GM23338 (cell line): ENCODE data around the gene SLC9A9. TPM values are rescaled to one million over a fixed set of nuclear protein-coding genes. Genes with fewer than 3 reads are reported as not detected.

ENCODE experiments used
- ATAC-seq: fragments of 200-7000 bp; cut with Tn5 transposase; 3 replicates; pipeline ENCODE4 v1.9.1; 2020
- DNase-seq: peaks from one replicate; pipeline ENCODE4 v3.0.0-alpha.2; 2015; ENCODE audit warnings: low spot score
- H2AFZ ChIP-seq: fragments of 200-600 bp; sonication (generic); 2 replicates; pipeline ENCODE4 v1.8.0; 2016; ENCODE audit warnings: antibody characterized with exemption, mild to moderate bottlenecking, moderate library complexity
- H3F3A ChIP-seq: fragments of 200-600 bp; sonication (generic); replicated peaks from 2 replicates; pipeline ENCODE4 v1.8.0; 2017; ENCODE audit warnings: antibody characterized with exemption, mixed run types, low read depth
- H3K27ac ChIP-seq: fragments of 200-600 bp; sonication (generic); 2 replicates; pipeline ENCODE4 v1.6.1; 2016; ENCODE audit warnings: low read depth
- H3K27me3 ChIP-seq: fragments of 200-600 bp; sonication (generic); 2 replicates; pipeline ENCODE4 v1.8.0; 2016; ENCODE audit warnings: mild to moderate bottlenecking, mixed run types, moderate library complexity; ENCODE audit not compliant: insufficient read depth
- H3K36me3 ChIP-seq: fragments of 200-600 bp; sonication (generic); 2 replicates; pipeline ENCODE4 v1.8.0; 2016; ENCODE audit warnings: mild to moderate bottlenecking; ENCODE audit not compliant: insufficient read depth
- H3K4me1 ChIP-seq: fragments of 200-600 bp; sonication (generic); 2 replicates; pipeline ENCODE4 v1.8.0; 2016; ENCODE audit warnings: mild to moderate bottlenecking, moderate library complexity; ENCODE audit not compliant: insufficient read depth
- H3K4me2 ChIP-seq: fragments of 200-600 bp; sonication (generic); 2 replicates; pipeline ENCODE4 v1.7.1; 2017; ENCODE audit warnings: mixed run types
- H3K4me3 ChIP-seq: fragments of 200-600 bp; sonication (generic); 2 replicates; pipeline ENCODE4 v1.6.1; 2016; ENCODE audit warnings: mixed run types
- H3K79me2 ChIP-seq: fragments of 200-600 bp; sonication (generic); replicated peaks from 2 replicates; pipeline ENCODE4 v1.8.0; 2017; ENCODE audit warnings: mild to moderate bottlenecking; ENCODE audit not compliant: insufficient read depth
- H3K9me2 ChIP-seq: fragments of 200-600 bp; sonication (generic); 2 replicates; pipeline ENCODE4 v1.8.0; 2017; ENCODE audit not compliant: insufficient read depth
- H4K20me1 ChIP-seq: fragments of 200-600 bp; sonication (generic); replicated peaks from 2 replicates; pipeline ENCODE4 v1.8.0; 2017; ENCODE audit warnings: mild to moderate bottlenecking; ENCODE audit not compliant: insufficient read depth
- H3K27ac Mint-ChIP-seq: 2 replicates; pipeline ENCODE4 v1.8.0; 2020; ENCODE audit warnings: inconsistent platforms, mild to moderate bottlenecking, moderate library complexity, mixed read lengths
- H3K27me3 Mint-ChIP-seq: 3 replicates; pipeline ENCODE4 v1.8.0; 2022; ENCODE audit warnings: low read depth, mild to moderate bottlenecking, moderate library complexity, mixed read lengths, inconsistent platforms; ENCODE audit not compliant: insufficient read depth, poor library complexity
- H3K36me3 Mint-ChIP-seq: 3 replicates; pipeline ENCODE4 v1.8.0; 2021; ENCODE audit warnings: low read depth, mild to moderate bottlenecking, inconsistent platforms, moderate library complexity, mixed read lengths
- H3K4me1 Mint-ChIP-seq: 3 replicates; pipeline ENCODE4 v1.8.0; 2020; ENCODE audit warnings: mild to moderate bottlenecking, inconsistent platforms, mixed read lengths
- H3K4me3 Mint-ChIP-seq: 3 replicates; pipeline ENCODE4 v1.8.0; 2021; ENCODE audit warnings: moderate library complexity, mild to moderate bottlenecking, inconsistent platforms, mixed read lengths
- H3K9me3 Mint-ChIP-seq: 3 replicates; pipeline ENCODE4 v1.8.0; 2020; ENCODE audit warnings: moderate library complexity, mild to moderate bottlenecking, inconsistent platforms, mixed read lengths
- CREB1 ChIP-seq: fragments of 250-450 bp; sonication (Bioruptor Pico); IDR thresholded peaks from 2 replicates; pipeline ENCODE4 v1.5.0; 2020; ENCODE audit warnings: low read depth, mild to moderate bottlenecking, moderate library complexity
- EZH2 ChIP-seq: fragments of 200-600 bp; sonication (generic); IDR thresholded peaks from one replicate; pipeline ENCODE4 v1.8.0; 2017; ENCODE audit warnings: antibody characterized with exemption, mild to moderate bottlenecking, low read depth; ENCODE audit not compliant: unreplicated experiment
- polyA plus RNA-seq: library from polyadenylated mRNA; unstranded; fragments of >200 nt; fragmentation: Nextera tagmentation; extraction: Ambion mirVana; gene quantifications from 2 replicates; pipeline ENCODE4 v1.2.1, GENCODE V29; 2016
- total RNA-seq: library from RNA; depleted of rRNA; stranded (reverse); fragments of >200 nt; shearing (Covaris generic); gene quantifications from 2 replicates; pipeline ENCODE4 v1.2.3, GENCODE V29; 2014
- TF ChIP-seq, protein P1 (sequence below), 2 experiments: fragments of 200-600 bp in 1 of 2; sonication (generic) in 1 of 2; conservative IDR thresholded peaks; 2 replicates each; pipeline versions ENCODE4 v1.5.1 to v1.6.1; 2016 to 2017; ENCODE audit warnings: antibody characterized with exemption in 2 of 2, low read depth in 2 of 2, mild to moderate bottlenecking in 2 of 2, moderate library complexity in 1 of 2
- TF ChIP-seq, protein P2 (sequence below): fragments of 250-450 bp; sonication (Bioruptor Pico); IDR thresholded peaks from 2 replicates; pipeline ENCODE4 v1.5.0; 2020; ENCODE audit warnings: mild to moderate bottlenecking, moderate library complexity
- TF ChIP-seq, protein P3 (sequence below): IDR thresholded peaks from 2 replicates; pipeline ENCODE4 v1.6.1; 2016; ENCODE audit warnings: antibody characterized with exemption

Gene SLC9A9
- total and polyA plus RNA-seq, 2 experiments from 2014 or later, result 1.3 to 1.6 TPM

- no peak overlapping the region for H3K27ac Mint-ChIP-seq
- H3K27me3 Mint-ChIP-seq, result no peaks in the 10 kb centered on the region
- H3K4me1 Mint-ChIP-seq, result peaks cover 2% of the 10 kb centered on the region; the same call in 1 of the 3 replicates
- TF ChIP-seq, protein P1, sequence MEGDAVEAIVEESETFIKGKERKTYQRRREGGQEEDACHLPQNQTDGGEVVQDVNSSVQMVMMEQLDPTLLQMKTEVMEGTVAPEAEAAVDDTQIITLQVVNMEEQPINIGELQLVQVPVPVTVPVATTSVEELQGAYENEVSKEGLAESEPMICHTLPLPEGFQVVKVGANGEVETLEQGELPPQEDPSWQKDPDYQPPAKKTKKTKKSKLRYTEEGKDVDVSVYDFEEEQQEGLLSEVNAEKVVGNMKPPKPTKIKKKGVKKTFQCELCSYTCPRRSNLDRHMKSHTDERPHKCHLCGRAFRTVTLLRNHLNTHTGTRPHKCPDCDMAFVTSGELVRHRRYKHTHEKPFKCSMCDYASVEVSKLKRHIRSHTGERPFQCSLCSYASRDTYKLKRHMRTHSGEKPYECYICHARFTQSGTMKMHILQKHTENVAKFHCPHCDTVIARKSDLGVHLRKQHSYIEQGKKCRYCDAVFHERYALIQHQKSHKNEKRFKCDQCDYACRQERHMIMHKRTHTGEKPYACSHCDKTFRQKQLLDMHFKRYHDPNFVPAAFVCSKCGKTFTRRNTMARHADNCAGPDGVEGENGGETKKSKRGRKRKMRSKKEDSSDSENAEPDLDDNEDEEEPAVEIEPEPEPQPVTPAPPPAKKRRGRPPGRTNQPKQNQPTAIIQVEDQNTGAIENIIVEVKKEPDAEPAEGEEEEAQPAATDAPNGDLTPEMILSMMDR (conservative IDR thresholded peaks at IDR 0.05; ENCODE audit: low read depth in 2 of 2), result no peak
- Histone ChIP-seq H3K27ac (no peak overlapping the region), H3K9me2 (peaks cover 28% of the 10 kb centered on the region; the same call in 1 of the 2 replicates), H2AFZ (no peak overlapping the region), H3K36me3 (no peaks in the 10 kb centered on the region), H3K4me3 (no peak overlapping the region), H3K4me1 (no peaks in the 10 kb centered on the region), H3K79me2 (no peaks in the 10 kb centered on the region), H3K27me3 (no peaks in the 10 kb centered on the region), H3F3A (no peaks in the 10 kb centered on the region), H3K4me2 (no peak overlapping the region), H4K20me1 (no peaks in the 10 kb centered on the region)
- ATAC-seq (no peak), DNase-seq (no peak)
- H3K9me3 Mint-ChIP-seq, result no peaks in the 10 kb centered on the region
- no peaks in the 10 kb centered on the region for H3K36me3 Mint-ChIP-seq
- H3K4me3 Mint-ChIP-seq, result no peak overlapping the region
Observed at GRCh38 chr3:143445118-143445517, 403.1 kb downstream of the SLC9A9 start.

- H3K9me3 Mint-ChIP-seq, result no peaks in the 10 kb centered on the region
- no peak overlapping the region for H2AFZ ChIP-seq
Observed at GRCh38 chr3:143443851-143444331, 404.4 kb downstream of the SLC9A9 start.

GRCh38 chr3:143442814-143443447 is 405.3 kb downstream of the SLC9A9 start:
- Mint-ChIP-seq H3K36me3 (no peaks in the 10 kb centered on the region), H3K27ac (no peak overlapping the region), H3K27me3 (no peaks in the 10 kb centered on the region), H3K9me3 (no peaks in the 10 kb centered on the region), H3K4me1 (peaks cover 2% of the 10 kb centered on the region; the same call in 1 of the 3 replicates), H3K4me3 (no peak overlapping the region)
- Histone ChIP-seq H2AFZ (no peak overlapping the region; the same call in 1 of the 2 replicates), H3K36me3 (no peaks in the 10 kb centered on the region), H3K27ac (no peak overlapping the region), H4K20me1 (no peaks in the 10 kb centered on the region), H3K27me3 (no peaks in the 10 kb centered on the region), H3K4me1 (no peaks in the 10 kb centered on the region), H3K4me3 (no peak overlapping the region), H3K4me2 (no peak overlapping the region), H3K79me2 (no peaks in the 10 kb centered on the region), H3F3A (no peaks in the 10 kb centered on the region), H3K9me2 (peaks cover 27% of the 10 kb centered on the region; the same call in 1 of the 2 replicates)
- DNase-seq (no peak), ATAC-seq (no peak)
- TF ChIP-seq, protein P2, sequence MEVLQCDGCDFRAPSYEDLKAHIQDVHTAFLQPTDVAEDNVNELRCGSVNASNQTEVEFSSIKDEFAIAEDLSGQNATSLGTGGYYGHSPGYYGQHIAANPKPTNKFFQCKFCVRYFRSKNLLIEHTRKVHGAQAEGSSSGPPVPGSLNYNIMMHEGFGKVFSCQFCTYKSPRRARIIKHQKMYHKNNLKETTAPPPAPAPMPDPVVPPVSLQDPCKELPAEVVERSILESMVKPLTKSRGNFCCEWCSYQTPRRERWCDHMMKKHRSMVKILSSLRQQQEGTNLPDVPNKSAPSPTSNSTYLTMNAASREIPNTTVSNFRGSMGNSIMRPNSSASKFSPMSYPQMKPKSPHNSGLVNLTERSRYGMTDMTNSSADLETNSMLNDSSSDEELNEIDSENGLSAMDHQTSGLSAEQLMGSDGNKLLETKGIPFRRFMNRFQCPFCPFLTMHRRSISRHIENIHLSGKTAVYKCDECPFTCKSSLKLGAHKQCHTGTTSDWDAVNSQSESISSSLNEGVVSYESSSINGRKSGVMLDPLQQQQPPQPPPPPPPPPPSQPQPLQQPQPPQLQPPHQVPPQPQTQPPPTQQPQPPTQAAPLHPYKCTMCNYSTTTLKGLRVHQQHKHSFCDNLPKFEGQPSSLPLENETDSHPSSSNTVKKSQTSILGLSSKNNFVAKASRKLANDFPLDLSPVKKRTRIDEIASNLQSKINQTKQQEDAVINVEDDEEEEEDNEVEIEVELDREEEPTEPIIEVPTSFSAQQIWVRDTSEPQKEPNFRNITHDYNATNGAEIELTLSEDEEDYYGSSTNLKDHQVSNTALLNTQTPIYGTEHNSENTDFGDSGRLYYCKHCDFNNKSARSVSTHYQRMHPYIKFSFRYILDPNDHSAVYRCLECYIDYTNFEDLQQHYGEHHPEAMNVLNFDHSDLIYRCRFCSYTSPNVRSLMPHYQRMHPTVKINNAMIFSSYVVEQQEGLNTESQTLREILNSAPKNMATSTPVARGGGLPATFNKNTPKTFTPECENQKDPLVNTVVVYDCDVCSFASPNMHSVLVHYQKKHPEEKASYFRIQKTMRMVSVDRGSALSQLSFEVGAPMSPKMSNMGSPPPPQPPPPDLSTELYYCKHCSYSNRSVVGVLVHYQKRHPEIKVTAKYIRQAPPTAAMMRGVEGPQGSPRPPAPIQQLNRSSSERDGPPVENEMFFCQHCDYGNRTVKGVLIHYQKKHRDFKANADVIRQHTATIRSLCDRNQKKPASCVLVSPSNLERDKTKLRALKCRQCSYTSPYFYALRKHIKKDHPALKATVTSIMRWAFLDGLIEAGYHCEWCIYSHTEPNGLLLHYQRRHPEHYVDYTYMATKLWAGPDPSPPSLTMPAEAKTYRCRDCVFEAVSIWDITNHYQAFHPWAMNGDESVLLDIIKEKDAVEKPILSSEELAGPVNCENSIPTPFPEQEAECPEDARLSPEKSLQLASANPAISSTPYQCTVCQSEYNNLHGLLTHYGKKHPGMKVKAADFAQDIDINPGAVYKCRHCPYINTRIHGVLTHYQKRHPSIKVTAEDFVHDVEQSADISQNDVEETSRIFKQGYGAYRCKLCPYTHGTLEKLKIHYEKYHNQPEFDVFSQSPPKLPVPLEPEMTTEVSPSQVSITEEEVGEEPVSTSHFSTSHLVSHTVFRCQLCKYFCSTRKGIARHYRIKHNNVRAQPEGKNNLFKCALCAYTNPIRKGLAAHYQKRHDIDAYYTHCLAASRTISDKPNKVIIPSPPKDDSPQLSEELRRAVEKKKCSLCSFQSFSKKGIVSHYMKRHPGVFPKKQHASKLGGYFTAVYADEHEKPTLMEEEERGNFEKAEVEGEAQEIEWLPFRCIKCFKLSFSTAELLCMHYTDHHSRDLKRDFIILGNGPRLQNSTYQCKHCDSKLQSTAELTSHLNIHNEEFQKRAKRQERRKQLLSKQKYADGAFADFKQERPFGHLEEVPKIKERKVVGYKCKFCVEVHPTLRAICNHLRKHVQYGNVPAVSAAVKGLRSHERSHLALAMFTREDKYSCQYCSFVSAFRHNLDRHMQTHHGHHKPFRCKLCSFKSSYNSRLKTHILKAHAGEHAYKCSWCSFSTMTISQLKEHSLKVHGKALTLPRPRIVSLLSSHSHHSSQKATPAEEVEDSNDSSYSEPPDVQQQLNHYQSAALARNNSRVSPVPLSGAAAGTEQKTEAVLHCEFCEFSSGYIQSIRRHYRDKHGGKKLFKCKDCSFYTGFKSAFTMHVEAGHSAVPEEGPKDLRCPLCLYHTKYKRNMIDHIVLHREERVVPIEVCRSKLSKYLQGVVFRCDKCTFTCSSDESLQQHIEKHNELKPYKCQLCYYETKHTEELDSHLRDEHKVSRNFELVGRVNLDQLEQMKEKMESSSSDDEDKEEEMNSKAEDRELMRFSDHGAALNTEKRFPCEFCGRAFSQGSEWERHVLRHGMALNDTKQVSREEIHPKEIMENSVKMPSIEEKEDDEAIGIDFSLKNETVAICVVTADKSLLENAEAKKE, result no peak
- TF ChIP-seq, protein P3, sequence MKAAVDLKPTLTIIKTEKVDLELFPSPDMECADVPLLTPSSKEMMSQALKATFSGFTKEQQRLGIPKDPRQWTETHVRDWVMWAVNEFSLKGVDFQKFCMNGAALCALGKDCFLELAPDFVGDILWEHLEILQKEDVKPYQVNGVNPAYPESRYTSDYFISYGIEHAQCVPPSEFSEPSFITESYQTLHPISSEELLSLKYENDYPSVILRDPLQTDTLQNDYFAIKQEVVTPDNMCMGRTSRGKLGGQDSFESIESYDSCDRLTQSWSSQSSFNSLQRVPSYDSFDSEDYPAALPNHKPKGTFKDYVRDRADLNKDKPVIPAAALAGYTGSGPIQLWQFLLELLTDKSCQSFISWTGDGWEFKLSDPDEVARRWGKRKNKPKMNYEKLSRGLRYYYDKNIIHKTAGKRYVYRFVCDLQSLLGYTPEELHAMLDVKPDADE, result no peak

More at GRCh38 chr3:143443851-143444331, 404.4 kb downstream of the SLC9A9 start:
- no peak overlapping the region for H3K4me2 ChIP-seq
- ATAC-seq, result no peak
- H3K4me1 ChIP-seq, result no peaks in the 10 kb centered on the region
- H3K27ac ChIP-seq, result no peak overlapping the region
- Mint-ChIP-seq H3K27ac (no peak overlapping the region), H3K36me3 (no peaks in the 10 kb centered on the region), H3K27me3 (no peaks in the 10 kb centered on the region), H3K4me3 (no peak overlapping the region), H3K4me1 (peaks cover 2% of the 10 kb centered on the region; the same call in 1 of the 3 replicates)
- H3K9me2 ChIP-seq, result peaks cover 31% of the 10 kb centered on the region; the same call in 1 of the 2 replicates
- no peaks in the 10 kb centered on the region for H3K79me2 ChIP-seq
- TF ChIP-seq CREB1 (CRISPR knock-in tag) (no peak), EZH2 (no peak)
- no peak for DNase-seq
- H3K27me3 ChIP-seq, result no peaks in the 10 kb centered on the region
- no peaks in the 10 kb centered on the region for H3K36me3 ChIP-seq
- H3K4me3 ChIP-seq, result no peak overlapping the region
- no peaks in the 10 kb centered on the region for H4K20me1 ChIP-seq
- H3F3A ChIP-seq, result no peaks in the 10 kb centered on the region
